Pulmonary artery endothelial cell (primary cell): ENCODE data around the gene PLCXD1. TPM values are rescaled to one million over a fixed set of nuclear protein-coding genes. Genes with fewer than 3 reads are reported as not detected.

Experiments
- DNase-seq: peaks from one replicate; pipeline ENCODE4 v3.0.0-alpha.2; 2011; ENCODE audit warnings: low read depth, low spot score
- total RNA-seq: library from RNA; depleted of rRNA; stranded (reverse); fragments of >200 nt; gene quantifications from 2 replicates; pipeline ENCODE4 v1.2.3, GENCODE V29; 2014

The PLCXD1 gene
- total RNA-seq, 1 donor from 2014 or later: 8.7 TPM

- DNase-seq: no peak
Measured at GRCh38 chrX:333611-334311, 52.6 kb downstream of the PLCXD1 start.

GRCh38 chrX:334331-334891, 53.2 kb downstream of the PLCXD1 start:
- no peak for DNase-seq

- DNase-seq: no peak
Measured at GRCh38 chrX:334971-335757, 54.0 kb downstream of the PLCXD1 start.

- no peak for DNase-seq
Measured at GRCh38 chrX:335758-336155, 54.6 kb downstream of the PLCXD1 start.

GRCh38 chrX:336227-336626, 55.0 kb downstream of the PLCXD1 start:
- no peak for DNase-seq

- DNase-seq: no peak
Measured at GRCh38 chrX:337331-337831, 56.2 kb downstream of the PLCXD1 start.

- DNase-seq: no peak
Measured at GRCh38 chrX:338281-338835, 57.2 kb downstream of the PLCXD1 start.

- DNase-seq: no peak
Measured at GRCh38 chrX:338836-339400, 57.7 kb downstream of the PLCXD1 start.

- DNase-seq: no peak
Measured at GRCh38 chrX:340121-340520, 58.9 kb downstream of the PLCXD1 start.

GRCh38 chrX:340641-341423, 59.7 kb downstream of the PLCXD1 start:
- DNase-seq: no peak

GRCh38 chrX:341541-342101, 60.4 kb downstream of the PLCXD1 start:
- no peak for DNase-seq

GRCh38 chrX:344371-344901, 63.3 kb downstream of the PLCXD1 start:
- DNase-seq: no peak

GRCh38 chrX:345020-345925, 64.1 kb downstream of the PLCXD1 start:
- DNase-seq: no peak

- no peak for DNase-seq
Measured at GRCh38 chrX:346034-346813, 65.0 kb downstream of the PLCXD1 start.

- no peak for DNase-seq
Measured at GRCh38 chrX:347351-348117, 66.4 kb downstream of the PLCXD1 start.

- DNase-seq: no peak
Measured at GRCh38 chrX:348461-349117, 67.4 kb downstream of the PLCXD1 start.

- DNase-seq: no peak
Measured at GRCh38 chrX:349196-349595, 68.0 kb downstream of the PLCXD1 start.
